NOMO-1 (cell line): ENCODE results near the gene GSE1.
A peak's percentile ranks its signal among the peaks of the same experiment; 100 is the strongest.

ENCODE experiments used
- DNase-seq, 2 experiments: peaks; one replicate each; lab custom pipeline; 2025; ENCODE audit not compliant: unreplicated experiment in 2 of 2; lab: John Stamatoyannopoulos, UW

The GSE1 gene

GRCh38 chr16:85644093-85644712, 31.1 kb downstream of the GSE1 start:
- DNase-seq, result no peak

GRCh38 chr16:85645021-85645589, 32.0 kb downstream of the GSE1 start:
- no peak for DNase-seq

GRCh38 chr16:85646358-85646907, 33.3 kb downstream of the GSE1 start:
- DNase-seq, result no peak

GRCh38 chr16:85646976-85647375, 33.9 kb downstream of the GSE1 start:
- no peak for DNase-seq

- DNase-seq, result no peak
Measured at GRCh38 chr16:85648070-85648714, 35.1 kb downstream of the GSE1 start.

- DNase-seq, result no peak
Measured at GRCh38 chr16:85648805-85649204, 35.7 kb downstream of the GSE1 start.

- DNase-seq, result no peak
Measured at GRCh38 chr16:85649411-85650134, 36.5 kb downstream of the GSE1 start.

GRCh38 chr16:85650135-85650843, 37.2 kb downstream of the GSE1 start:
- DNase-seq, result no peak

- DNase-seq, result no peak
Measured at GRCh38 chr16:85650844-85651628, 37.9 kb downstream of the GSE1 start.

- no peak for DNase-seq
Measured at GRCh38 chr16:85651629-85652430, 38.7 kb downstream of the GSE1 start.

GRCh38 chr16:85652431-85653221, 39.5 kb downstream of the GSE1 start:
- peak in 1 of 2 experiments; percentile 6 for DNase-seq

GRCh38 chr16:85653290-85653891, 40.3 kb downstream of the GSE1 start:
- no peak for DNase-seq

GRCh38 chr16:85654251-85655095, 41.4 kb downstream of the GSE1 start:
- DNase-seq, result no peak

- DNase-seq, result no peak
Measured at GRCh38 chr16:85655216-85656129, 42.4 kb downstream of the GSE1 start.

GRCh38 chr16:85656351-85657266, 43.5 kb downstream of the GSE1 start:
- no peak for DNase-seq
